Stimulated activated CD4-positive, alpha-beta T cell treated with anti-CD3 and anti-CD28 coated beads, Interleukin-2, amount 100 ng/mL, for 24 hours (primary cell): ENCODE results near the gene OXCT1.

Experiments used
- DNase-seq, 2 donors: peaks; one replicate each; pipeline ENCODE4 v3.0.0-alpha.2; 2020

The OXCT1 gene

DNA sequence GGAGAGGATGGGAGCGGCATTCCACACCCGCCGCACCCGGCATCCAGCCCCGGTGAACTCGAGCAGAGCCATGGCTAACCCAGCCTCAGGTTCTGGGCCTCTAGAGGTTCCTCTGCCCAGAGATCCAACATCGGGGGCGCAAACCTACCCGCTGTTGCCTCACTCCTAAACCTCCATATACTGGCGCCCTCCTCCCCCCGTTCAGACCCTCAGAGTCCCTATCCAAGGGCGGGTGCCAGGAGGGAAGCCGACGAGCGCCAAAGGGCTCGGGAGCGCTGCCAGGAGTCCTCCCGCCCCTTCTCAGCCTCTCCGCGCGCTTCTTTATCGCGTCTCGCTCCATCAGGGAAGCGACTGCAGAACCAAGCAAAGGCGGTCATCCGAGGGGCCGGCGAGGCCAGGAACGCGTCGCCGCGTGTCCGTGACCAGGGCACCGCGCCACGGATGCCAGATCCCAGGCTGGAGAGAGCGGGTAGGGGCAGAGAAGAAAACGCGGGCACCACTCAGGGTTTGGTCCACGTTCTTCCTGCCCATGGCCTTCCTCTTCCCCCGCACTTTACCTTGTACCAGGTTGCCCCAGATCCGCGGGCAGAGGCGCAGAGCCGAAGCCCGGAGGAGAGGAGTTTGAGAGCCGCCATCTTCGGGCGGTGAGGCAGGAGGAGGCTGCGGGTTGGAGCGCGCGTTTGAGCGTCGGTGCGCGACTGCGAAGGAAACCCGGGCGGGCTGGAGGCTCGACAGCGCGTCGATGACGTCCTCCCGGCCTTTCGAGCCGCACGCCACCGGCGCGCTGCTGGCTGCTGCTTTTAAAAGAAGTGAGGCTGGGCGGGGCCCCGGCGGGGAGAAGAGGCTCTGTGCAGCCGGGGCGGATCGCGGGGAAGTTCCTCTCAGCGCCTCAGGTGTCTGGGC, at the start of gene OXCT1:
Gene OXCT1 (minus strand): TSS at position 702 of the 903 bp plus-strand sequence. CDS start 67 bp downstream, at position 635.
- DNase-seq: peak; percentile 94

DNA sequence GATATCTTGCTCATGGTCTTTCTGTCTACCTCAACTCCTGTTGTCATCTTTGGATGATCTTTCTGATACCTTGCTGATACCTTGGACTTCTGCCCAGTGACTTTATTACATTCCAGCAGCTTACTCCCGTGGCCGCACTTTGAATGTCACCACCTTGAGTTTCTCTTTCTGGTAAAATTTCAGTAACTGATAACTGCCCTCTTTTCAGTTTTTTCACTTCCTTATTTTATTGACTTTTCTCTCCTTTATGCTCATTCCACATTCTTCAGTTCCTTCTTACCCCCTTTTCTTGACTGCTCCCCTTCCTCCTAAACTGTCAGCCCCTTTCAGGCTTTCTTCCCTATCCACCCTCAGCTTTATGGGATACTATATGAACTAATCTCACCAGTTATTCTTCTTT, 47.9 kb upstream of the OXCT1 start:
- no peak for DNase-seq

GRCh38 chr5:41908374-41909079, 38.3 kb upstream of the OXCT1 start:
- DNase-seq: no peak

DNA sequence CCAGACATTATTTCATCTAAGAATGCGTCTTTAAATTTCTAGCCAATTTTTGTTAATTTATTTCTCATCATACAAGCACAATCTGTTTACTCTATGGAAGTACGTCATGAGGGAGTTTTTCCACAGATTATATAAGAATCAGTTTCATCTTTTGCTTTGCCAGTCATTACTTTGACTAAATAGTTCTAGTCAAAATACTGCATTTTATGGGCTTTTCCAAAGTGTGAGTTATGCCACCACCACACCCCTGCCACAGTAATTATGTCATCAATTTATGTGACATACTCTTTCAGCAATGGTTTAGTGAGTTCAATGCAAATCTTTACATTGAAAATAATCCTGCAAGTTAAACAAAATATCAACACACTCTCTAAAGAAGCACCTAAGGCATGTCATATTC, 35.9 kb upstream of the OXCT1 start:
- no peak for DNase-seq

DNA sequence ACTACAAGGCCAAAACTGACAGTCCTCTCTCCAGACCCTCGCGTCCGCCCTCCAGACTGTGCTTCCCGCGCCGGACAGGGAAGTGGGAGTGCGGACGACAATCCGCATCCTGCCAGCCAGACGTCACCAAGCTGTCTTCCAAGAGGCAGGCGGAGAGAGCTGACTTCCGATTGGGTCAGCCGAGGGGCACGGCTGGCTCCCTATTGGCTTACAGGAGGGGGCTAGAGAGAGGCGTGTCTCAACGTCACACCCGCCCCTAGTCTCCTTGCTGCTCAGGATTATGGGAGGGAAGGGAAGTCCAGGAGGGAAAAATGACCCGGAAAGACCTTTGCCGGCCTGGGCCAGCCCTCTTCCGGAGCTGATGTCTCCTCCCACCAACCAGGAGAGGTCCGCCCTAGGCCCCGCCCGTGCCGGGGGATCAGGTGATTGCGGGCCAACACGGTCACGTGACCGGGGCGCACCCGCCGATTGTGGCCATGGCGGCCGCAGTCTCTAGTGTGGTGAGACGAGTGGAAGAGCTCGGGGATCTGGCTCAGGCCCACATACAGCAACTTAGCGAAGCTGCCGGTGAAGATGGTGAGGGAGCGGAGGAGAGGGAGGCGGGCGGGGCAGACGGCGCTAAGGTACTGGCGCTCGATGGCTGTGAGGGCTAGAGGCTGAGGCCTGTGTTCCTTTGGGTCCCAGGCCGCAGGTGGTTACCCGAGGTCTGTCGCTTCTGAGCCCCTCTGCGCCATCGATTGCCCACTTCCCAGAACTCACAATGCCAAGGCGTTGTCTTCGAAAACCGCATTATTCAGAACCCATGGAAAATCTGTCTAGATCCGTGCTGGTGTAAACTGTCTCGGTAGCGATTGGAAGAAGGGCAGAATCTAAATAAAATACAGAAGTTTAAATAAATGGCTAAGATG, 33.9 kb upstream of the OXCT1 start, which contains the start of gene RIMOC1:
Gene RIMOC1 (plus strand): TSS at position 453 of the 908 bp plus-strand sequence. CDS start 24 bp downstream, at position 477.
- DNase-seq: peak; percentile 97 to 99

GRCh38 chr5:41903382-41903891, 33.2 kb upstream of the OXCT1 start:
- DNase-seq: no peak

- no peak for DNase-seq
These were observed 26.0 kb upstream of the OXCT1 start for GRCh38 chr5:41896230-41896629.

- no peak for DNase-seq
These were observed 23.0 kb upstream of the OXCT1 start for GRCh38 chr5:41893074-41893851.

GRCh38 chr5:41892031-41892430, 21.8 kb upstream of the OXCT1 start:
- no peak for DNase-seq

DNA sequence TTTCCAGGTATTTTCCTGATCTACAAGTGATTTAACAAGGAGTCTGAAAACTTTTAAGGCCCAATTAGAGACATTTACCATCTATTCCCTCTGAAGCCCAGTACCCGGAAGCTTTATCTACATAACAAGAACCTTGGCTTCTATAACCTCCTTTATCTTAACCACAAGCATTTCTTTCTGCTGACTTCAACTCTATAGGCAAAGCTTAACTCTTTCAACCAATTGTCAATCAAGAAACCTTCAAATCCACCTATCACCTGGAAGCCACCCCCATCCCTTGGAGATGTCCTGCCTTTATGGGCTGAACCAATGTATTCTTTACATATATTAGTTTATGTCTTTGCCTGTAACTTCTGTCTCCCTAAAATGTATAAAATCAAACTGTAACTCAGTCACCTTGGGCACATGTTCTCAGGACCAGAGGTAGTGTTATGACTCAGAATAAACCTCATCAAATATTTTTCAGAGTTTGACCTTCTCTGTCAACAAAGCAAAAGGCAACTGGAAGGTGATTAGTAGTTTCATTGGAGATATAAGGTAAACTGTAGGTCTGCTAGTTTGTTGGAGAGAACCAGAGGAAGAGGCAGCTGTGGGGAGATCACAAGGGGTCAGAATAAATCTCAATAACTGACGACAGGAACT, 21.0 kb upstream of the OXCT1 start:
- DNase-seq: no peak

DNA sequence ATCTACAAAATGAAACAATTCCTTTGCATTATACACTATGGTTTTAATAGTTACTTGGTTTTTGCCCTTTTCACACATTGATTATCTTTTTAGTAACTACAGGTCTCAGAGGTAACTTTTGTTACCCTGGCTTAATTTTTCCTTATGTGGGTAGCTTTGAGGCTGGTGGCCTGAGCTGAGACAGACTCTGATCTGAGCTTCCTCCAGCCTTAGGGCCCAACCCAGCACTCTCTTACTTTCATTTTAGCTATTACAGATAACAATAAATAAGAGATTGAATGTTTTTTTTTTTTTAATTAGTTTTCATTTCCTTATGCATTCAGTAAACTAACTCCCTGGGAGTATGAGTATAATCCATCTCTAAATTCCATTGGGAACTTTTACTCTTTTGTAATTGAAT, 15.1 kb upstream of the OXCT1 start:
- no peak for DNase-seq

DNA sequence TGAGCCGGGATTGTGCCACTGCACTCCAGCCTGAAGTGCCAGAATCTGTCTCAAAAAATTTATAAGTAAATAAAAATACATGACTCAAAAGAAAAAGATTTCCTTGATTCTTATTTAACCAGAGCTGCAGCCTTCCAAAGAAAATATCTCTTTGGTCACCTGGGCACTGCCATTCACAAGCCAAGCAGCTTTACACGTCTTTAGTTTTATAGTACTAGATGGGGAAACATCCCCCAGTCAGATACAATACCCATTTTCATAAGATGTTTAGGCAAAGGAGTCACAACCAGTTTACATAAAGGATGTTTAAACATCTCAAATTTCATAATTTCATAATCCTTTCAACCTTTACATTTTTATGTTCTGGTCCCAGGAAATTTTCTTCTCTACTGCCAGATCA, 13.7 kb upstream of the OXCT1 start:
- no peak for DNase-seq

DNA sequence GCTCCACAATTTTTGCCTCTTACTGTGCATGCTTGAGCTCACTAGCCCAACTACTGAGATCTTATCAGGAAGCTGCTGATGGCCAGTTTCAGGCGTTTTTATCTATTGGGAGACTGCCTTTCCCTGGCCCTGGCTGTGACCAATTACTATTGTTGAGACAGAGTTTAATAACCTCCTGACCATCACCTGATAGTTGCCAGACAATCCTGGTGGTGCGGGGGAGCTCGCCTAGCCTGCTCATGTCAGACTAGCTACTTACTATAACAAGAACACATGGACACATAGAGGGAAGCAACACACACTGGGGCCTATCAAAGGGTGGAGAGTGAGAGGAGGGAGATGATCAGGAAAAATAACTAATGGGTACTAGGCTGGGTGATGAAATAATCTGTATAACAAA, 13.0 kb upstream of the OXCT1 start:
- no peak for DNase-seq

- DNase-seq: no peak
These were observed 12.5 kb upstream of the OXCT1 start for GRCh38 chr5:41882765-41883164.

GRCh38 chr5:41878643-41879478, 8.6 kb upstream of the OXCT1 start:
- DNase-seq: no peak

- DNase-seq: no peak
These were observed 7.9 kb upstream of the OXCT1 start for GRCh38 chr5:41878173-41878572.

DNA sequence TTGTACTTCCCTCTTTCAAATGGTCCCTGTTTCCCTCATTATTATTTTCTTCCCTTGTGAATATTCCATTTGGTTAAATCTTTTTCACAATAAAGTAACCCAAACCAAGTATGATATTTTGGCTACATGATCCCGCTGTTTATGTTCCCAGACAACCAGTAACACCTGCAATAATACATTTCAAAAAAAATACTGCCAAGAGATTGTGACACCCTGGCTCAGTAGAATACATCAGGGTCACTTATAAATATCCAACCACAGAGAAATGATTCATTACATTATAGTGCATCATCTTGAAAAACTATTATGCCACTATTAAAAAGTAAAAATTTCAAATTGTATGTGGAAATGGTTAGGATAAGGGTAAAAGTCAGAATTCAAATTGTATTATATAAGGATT, 7.2 kb upstream of the OXCT1 start:
- DNase-seq: no peak

DNA sequence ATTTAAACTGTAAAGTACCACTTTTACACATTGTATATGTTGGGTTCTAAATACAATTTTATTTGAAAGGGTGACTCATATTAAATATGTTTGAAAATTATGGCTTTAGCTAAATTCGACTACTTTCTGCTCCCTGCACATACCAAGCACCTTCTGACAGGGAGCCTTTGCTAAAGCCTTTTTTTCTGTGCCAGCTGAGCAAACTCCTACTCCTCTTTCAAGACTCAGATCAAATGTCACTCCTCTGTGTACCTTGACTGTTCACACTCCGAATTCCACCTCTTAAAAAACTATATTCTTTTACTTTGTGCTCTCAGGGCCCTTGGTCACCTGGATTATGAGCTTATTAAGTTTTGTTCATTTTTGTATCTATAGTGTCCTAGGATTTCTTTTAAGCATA, 6.5 kb upstream of the OXCT1 start:
- no peak for DNase-seq

GRCh38 chr5:41875121-41875520, 4.9 kb upstream of the OXCT1 start:
- DNase-seq: no peak

DNA sequence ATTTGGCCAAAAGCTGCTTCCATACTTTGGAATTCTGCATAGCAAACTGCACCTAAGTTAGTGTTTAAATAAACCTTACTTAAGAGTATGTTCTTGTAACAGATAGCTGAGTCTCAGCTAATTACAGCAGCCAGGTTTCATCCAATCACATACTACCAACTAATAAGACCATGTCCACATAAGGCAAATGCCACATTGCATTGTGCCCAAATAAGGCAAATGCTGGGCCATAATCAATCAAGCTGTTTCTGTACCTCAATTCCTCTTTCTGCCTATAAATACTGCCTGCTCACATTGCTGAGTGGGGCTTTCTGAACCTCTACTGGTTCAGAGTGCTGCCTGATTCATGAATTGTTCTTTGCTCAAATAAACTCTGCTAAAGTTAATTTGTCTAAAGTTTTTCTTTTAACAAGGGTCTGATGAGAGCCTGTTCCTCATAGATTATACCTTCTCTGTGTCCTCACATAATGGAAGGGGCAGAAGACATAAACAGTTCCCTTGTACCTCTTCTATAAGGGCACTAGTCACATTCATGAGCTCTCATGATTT, 4.4 kb upstream of the OXCT1 start:
- no peak for DNase-seq
